DMS 273 (cell line): Measurements from ENCODE around the gene SYT8.
"Not testable (repeated sequence)": the region's sequence is repeated elsewhere in the genome, so short reads cannot be mapped to it uniquely, and the experiment has no call there.

Source experiments
- DNase-seq: peaks from one replicate; lab custom pipeline; 2025; ENCODE audit not compliant: unreplicated experiment; lab: John Stamatoyannopoulos, UW

The SYT8 gene, protein sequence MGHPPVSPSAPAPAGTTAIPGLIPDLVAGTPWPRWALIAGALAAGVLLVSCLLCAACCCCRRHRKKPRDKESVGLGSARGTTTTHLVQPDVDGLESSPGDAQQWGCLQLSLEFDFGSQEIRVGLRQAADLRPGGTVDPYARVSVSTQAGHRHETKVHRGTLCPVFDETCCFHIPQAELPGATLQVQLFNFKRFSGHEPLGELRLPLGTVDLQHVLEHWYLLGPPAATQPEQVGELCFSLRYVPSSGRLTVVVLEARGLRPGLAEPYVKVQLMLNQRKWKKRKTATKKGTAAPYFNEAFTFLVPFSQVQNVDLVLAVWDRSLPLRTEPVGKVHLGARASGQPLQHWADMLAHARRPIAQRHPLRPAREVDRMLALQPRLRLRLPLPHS

DNA sequence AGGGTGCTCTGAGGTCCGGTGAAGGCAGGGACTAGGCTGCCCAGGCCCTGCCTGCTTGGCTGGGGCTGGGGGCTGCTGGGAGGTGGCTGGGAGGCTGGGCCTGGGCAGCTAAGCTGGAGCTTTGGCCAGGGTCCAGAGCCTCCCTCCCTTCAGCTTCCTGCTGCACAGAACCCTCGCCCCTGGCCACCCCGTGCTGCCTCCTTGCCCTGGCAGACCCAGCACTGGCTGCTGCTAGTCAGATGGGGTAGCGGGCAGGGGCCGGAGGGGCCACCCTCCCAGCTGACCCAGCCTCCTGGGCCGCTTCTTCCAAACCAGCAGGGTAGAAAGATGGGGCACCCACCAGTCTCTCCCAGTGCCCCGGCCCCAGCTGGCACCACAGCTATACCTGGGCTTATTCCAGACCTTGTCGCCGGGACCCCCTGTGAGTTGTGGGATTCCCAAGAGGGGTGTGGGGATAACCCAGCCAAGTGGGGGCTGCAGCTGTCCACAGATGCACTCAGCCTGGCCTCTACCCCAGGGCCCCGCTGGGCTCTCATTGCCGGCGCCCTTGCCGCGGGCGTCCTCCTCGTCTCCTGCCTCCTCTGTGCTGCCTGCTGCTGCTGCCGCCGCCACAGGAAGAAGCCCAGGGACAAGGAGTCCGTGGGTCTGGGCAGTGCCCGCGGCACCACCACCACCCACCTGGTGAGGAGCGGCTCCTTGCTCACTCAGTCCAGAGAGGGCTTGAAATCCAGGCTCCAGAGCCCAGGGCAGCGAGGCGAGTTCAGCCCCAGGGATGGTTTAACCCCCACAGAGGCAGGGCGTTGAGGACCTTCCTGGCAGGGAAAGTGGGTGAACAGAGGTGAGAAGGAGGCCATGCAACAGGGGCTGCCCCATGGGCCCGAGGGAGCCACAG, at the start of gene SYT8:
SYT8 (plus strand) TSS at position 212 of the 892 bp plus-strand sequence; CDS start at position 328, 116 bp downstream.
- no peak for DNase-seq

DNA sequence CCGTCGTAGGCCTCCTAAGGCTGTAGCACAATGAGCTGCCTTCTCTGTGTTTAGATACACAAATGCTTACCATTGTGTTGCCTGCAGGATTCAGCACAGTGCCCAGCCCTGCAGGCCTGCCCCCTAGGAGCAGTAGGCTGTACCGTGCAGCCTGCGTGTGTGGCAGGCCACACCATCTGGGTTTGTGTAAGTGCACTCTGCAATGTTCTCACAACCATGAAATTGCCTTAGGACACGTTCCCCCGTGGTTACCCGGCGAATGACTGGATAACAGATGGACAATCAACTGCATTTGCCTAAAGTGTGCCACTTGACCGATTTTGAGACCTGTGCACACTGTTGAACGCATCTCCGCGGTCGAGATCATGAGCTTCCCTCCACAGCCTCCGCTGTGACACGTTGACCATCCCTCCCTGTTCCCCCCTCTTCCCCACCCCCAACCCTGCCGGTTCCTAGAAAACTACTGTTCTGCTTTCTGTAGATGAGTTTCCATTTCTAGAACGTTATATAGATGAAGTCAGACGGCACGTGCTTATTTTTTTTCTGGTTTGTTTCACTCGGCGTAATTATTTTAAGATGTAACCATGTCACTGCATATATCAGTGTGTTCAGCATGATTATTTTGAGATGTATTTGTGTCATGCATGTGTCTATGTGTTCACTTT, 48.9 kb upstream of the SYT8 start:
- no peak for DNase-seq

DNA sequence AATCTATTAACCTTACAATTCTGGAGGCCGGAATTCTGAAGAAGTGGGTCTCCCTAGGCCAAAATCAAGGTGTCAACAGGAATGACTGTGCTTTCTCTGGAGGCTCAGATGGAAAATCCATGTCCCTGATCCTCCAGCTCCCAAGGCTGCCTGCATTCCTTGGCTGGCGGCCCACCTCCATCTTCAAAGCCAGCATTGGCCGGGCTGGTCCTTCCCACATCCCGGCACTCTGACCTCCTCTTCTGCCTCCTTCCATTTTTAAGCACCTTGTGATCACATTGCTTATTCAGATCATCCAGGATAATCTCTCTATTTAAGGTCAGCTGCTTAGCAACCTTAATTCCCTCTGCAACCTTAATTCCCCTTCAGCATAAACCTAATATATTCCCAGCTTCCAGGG, 48.3 kb upstream of the SYT8 start:
- DNase-seq, result no peak

DNA sequence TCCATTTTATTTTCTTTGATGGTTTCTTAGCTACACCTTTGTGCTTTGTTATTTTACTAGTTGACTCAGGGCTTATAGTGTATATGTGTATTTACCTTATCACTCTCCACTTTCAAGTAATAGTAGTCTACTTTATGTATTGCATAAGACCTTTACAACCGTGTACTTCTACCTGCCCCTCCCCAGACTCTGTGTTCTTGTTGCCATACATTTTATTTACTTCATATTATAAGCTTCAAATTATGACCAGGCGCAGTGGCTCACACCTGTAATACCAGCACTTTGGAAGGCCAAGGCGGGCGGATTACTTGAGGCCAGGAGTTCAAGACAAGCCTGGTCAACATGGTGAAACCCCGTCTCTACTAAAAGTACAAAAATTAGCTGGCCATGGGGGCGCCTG, 42.9 kb upstream of the SYT8 start:
- no peak for DNase-seq

DNA sequence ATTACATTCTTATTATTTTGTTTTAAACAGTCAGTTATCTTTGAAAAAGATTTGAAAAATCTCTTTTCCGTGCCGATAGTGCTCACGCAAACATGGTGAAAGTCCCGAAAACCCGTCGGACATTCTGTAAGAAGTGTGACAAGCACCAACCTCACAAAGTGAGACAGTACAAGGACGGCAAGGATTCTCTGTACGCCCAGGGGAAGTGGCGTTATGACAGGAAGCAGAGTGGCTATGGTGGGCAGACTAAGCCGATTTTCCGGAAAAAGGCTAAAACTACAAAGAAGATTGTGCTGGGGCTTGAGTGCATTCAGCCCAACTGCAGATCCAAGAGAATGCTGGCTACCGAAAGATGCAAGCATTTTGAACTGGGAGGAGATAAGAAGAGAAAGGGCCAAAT, 42.3 kb upstream of the SYT8 start:
- DNase-seq, result no peak

DNA sequence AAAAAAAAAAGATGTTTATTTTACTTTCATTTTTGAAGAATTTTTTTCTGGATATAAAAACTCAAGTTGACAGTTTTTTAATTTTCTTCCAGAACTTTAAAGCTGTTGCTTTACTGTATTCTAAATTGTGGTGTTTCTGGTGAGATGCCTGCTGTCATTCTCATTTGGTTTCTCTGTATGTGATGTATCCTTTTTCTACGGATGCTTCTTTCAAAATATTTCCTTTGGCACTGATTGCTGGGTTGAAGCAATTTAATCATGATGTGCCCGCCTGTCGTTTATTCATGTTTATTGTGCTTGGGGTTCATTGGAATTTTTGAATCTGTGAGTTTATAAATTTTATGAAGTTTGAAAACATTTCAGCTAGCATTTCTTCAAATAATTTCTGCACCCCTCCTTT, 41.7 kb upstream of the SYT8 start:
- DNase-seq, result no peak

DNA sequence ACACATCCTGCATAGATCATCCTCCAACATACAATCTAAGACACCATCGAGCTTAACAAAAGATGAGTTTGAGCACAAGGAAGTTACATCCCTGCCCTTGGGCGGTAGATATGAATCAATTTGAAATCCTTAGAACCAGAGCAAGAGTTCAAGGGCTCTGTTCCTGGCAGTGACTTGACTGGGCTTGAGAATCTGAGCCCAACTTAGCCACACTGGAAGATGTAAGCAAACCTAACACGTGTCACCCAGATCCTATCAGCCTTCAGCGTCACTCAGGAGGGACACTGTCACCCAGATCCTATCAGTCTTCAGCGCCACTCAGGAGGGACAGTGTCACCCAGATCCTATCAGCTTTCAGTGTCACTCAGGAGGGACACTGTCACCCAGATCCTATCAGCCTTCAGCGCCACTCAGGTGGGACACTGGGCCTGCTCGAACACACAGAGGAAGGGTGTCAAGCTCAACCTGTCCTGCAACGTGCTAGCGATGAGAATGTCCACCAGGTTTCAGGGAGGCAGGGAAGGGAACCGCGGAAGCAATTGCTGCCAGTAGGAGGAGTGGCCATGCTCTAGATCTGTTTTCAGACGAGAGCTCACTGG, 38.3 kb upstream of the SYT8 start:
- DNase-seq, result no peak

DNA sequence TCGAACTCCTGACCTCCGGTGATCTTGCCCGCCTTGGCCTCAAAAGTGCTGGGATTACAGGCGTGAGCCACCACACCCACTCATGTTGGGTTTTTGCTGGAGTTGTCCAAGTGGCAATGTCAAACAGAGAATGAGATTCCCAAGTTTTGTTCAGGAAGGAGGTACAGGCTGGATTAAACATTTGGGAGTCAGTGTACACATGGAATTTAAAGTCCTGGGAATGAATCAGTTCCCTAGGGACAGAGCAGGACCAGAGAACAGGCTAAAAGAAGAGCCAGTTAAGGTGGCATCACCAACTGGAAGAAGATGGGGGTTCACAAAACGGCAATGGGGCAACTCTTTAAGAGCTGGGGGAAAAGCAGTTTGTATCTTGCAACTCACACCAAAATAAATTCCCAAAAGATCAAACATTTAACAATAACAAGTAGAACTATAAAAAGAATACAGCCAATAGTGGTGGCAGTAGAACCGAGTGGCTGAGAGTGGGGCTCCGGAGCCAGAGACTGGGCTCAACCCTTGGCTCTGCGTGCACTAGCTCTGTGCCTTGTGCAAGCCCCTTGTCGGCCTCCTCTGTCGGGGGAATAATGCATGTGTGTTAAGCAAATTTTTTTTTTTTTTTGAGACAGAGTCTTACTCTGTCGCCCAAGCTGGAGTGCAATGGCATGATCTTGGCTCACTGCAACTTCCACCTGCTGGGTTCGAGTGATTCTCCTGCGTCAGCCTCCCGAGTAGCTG, 37.2 kb upstream of the SYT8 start:
- DNase-seq, result no peak

DNA sequence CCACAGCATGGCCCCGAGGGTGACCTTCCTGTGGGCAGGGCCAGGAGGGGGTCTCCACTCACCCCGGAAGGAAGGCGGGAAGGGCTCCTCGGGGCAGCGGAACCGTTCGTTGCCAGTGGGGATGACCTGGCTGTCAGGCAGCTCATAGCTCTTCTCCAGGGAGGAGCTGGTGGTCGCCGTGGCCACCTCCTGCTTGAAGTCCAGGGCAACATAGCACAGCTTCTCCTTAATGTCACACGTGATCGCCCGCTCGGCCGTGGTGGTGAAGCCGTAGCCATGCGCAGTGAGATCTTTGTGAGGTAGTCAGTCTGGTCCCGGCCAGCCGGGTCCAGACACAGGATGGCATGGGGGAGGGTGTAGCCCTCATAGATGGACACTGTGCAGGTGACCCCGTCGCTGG, 31.5 kb upstream of the SYT8 start:
- no peak for DNase-seq

DNA sequence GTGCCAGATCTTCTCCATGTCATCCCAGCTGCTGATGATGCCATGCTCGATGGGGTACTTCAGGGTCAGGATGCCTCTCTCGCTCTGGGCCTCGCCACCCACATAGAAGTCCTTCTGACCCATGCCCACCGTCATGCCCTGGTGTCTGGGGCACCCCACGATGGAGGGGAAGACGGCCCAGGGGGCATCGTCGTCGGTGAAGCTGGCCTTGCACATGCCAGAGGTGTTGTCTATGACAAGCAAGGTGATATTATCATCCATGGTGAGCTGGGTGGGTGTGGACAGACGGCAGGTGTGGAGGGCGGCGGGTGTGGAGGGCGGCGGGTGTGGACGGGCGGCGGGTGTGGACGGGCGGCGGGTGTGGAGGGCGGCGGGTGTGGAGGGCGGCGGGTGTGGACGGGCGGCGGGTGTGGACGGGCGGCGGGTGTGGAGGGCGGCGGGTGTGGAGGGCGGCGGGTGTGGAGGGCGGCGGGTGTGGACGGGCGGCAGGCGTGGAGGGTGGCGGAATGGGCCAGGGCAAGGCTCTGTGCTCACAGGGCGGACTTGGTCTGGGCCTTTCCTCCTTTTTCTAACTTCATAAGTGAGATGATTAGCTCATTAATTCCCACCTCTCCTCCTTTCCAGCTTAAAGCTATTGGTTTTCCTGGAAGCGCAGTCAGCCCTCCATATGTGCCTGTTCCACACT, 30.8 kb upstream of the SYT8 start:
- DNase-seq, result not testable (repeated sequence)

DNA sequence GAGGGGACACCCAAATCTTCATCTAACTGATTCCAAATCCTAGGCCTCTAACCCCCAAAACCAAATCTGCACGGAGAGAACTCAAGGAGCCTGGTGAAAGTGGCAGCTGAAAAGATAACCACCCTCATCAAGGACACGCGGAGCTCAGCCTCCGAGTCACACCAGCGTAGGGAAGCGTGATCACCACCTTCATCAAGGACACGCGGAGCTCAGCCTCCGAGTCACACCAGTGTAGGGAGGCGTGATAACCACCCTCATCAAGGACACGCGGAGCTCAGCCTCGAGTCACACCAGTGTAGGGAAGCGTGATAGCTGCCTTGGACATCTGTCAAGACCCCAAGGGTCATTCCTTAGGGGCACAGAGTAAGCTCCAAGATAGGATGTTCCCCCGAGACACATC, 29.3 kb upstream of the SYT8 start:
- no peak for DNase-seq

DNA sequence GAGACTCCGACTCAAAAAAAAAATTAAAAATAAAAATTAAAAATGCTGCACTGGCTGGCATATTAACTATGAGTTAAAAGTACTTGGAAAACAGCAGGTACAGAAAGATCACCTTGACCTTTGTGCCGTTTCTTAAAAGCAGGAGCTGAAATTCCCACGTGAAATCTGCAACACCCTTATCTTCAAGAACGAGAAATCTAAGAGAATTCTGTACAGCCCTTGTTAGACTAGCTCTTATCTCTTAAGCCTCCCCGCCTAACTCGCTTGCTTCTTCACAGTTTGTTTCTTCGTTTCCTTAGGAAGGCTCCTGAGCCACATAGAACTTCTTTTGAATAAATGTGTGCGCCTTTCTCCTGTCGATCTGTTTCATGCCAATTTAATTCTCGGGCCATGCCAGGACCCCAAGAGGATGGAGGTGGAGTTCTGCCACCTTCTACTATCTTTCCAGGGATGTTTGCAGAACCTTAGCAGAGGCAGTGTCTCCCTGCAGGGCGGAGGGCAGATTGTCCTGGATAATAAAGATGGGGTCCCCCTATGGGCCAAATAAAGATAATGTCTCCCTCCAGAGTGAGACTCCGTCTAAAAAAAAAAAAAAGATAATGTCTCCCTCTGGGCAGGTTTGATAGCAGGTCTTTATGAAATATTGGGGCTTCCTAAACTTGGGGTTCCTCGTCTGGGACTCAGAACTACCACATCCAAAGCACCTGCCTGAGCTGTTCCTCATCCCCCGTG, 27.4 kb upstream of the SYT8 start:
- no peak for DNase-seq

DNA sequence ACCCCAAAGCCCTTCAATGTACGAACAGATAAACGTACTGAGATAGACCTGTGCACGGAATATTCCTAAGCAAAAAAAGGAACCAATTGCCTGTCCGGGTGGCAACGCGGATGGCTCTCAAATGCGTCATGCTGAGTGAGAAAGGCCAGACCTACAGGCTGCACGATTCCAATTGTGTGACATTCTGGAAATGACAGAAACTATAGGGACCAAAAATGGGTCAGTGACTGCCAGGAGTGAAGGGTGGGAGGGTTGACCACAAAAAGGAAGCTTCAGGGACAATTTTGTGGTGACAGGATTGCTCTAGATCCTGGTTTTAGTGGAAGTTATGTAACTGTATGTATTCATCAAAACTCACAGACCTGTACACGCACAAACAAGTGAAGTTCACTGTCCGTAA, 24.0 kb upstream of the SYT8 start:
- no peak for DNase-seq

DNA sequence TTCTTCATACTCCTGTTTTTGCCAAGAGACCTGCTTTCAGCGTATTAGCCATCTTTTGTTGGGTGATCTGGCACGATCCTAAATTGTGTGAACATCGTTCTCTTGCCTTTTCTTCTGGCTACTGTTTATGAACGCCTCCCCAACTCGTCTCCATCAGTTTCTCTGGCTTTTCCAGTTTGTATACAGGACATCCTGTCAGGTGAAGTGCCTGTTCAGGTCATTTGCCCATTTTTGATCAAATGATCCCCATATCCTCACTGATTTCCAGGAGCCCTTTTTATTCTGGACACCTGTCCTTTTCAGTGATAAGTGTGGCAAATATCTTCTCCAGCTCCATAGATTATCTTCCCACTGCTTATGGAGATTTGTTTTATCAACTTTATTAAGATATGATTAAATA, 22.5 kb upstream of the SYT8 start:
- no peak for DNase-seq

DNA sequence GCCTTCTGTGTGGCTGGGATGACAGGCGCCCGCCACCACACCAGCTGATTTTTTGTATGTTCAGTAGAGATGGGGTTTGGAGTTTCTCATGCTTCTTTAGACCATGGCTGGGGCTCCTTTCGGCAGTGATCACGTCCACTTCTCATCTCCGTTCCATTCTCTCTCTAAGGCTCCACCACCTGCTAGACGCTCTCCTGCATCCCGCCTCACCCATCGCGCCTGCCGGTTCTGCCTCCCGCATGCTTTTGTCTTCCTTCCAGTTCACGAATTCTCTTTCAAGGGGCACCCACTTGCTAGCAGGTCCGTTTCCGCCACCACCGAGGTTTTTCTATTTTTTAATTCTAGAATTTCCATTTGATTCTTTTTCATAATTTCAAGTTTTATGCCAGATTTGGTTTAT, 22.0 kb upstream of the SYT8 start:
- DNase-seq, result no peak

DNA sequence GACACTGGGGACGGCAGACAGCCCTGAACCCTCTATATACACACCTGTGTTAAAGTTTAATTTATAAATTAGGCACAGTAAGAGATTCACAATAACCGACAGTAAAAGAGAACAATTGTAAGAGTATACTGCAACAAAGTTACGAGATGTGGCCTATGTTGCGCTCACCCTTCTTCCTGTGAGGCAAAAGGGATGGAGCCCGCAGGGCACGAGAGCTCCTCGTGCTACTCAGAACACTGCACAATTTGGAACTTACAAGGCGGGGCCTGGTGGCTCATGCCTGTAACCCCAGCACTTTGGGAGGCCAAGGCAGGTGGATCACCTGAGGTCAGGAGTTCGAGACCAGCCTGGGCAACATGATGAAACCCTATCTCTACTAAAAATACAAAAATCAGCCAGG, 21.4 kb upstream of the SYT8 start:
- DNase-seq, result not testable (repeated sequence)

DNA sequence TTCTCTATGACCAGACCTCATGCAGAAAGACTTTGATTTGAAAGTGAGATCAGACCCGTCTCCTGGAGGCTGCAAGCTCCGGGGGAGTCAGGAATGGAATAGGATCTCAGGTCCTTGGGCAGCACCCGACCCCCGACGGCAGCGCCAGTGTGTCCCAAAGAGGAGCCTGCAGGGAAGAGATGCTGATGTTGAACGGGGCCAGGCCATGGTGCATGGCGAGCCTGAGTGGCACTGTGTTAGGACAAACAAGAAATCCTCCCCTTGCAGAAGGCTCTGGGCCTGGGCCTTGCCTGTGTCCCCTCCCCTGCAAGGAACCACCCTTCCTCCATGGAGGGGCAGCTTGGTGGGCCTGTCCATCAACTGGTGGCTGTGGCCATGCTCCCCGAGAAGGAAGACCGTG, 20.1 kb upstream of the SYT8 start:
- no peak for DNase-seq

DNA sequence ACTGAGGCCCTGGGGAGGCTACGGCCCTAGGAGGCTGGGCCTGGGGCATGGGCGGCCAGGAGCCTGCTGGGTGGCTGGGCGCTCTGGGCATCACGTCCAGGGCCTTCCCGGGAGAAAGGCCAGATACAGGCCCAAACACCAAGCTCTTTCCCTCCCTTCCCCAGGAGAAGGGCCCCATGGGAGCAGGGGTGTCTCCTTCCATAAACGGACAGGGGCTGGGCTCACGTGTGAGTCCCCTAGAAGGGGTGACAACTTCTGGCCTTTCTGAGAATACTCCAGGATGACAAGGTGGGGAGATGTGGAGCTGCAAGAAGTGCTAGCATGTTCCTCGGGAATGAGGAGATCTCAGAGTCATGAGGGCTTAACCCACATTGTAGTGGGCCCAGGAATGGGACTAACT, 19.5 kb upstream of the SYT8 start:
- DNase-seq, result no peak

DNA sequence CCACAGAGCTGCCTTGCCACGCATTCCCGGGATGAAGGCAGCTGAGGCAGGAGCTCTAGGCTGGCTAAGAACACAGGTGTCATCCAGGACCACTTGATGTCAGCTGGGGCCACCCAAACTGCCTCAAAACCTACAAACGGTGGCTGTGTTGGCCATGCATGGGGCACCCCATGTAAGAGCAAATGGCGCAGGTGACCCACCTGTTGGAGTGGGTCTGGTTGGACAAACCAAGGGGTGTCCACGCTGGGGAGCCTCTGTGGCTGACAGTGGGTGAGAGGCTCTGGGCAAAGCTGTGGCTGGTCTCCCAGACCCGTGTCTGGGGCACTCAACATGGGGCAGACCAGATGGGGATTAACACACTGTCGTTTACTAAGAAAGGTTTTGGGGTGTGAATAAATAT, 19.0 kb upstream of the SYT8 start:
- no peak for DNase-seq
